B cell (primary cell): ENCODE measurements around the gene STAT1. TPM values are rescaled to one million over a fixed set of nuclear protein-coding genes. Genes with fewer than 3 reads are reported as not detected.
A peak's percentile ranks its signal among the peaks of the same experiment; 100 is the strongest.

Experiments
- ATAC-seq: fragments of 200-7000 bp; cut with Tn5 transposase; one replicate; pipeline ENCODE4 v1.10.0; 2021; ENCODE audit warnings: low read depth, mild to moderate bottlenecking, moderate number of reproducible peaks, moderate library complexity
- CTCF ChIA-PET: fragments of 350-600 bp; sonication (Branson Sonifier 250); formaldehyde crosslinking; loops from one replicate; lab custom pipeline; 2021; ENCODE audit warnings: antibody characterized with exemption, inconsistent platforms; lab: Charles Lee
- POLR2A ChIA-PET: fragments of 350-600 bp; sonication (Branson Sonifier 250); formaldehyde crosslinking; loops from one replicate; lab custom pipeline; 2021; ENCODE audit warnings: antibody characterized with exemption; lab: Charles Lee
- DNase-seq: peaks from one replicate; pipeline ENCODE4 v3.0.0; 2013
- H2AFZ ChIP-seq: 2 replicates; pipeline ENCODE4 v1.6.1; 2012; ENCODE audit warnings: mild to moderate bottlenecking, low read depth, low read length; ENCODE audit not compliant: insufficient read depth, poor library complexity, severe bottlenecking
- H3K27ac ChIP-seq, 2 donors: 1 replicate in 1 of 2; 2 replicates in 1 of 2; pipeline ENCODE4 v1.5.1; 2012 to 2013; ENCODE audit warnings: low read length in 2 of 2, mild to moderate bottlenecking in 2 of 2, moderate library complexity in 1 of 2
- H3K27me3 ChIP-seq, 4 experiments: fragments of 200-600 bp in 1 of 4; sonication (generic) in 1 of 4; replicated peaks in 1 of 4; 1 replicate in 2 of 4; 2 replicates in 2 of 4; pipeline versions ENCODE4 v1.6.1 to v1.7.0; 2013 to 2016; ENCODE audit warnings: low read length in 3 of 4, mild to moderate bottlenecking in 2 of 4, mixed read lengths in 1 of 4, moderate library complexity in 1 of 4; ENCODE audit not compliant: insufficient read depth in 4 of 4, control insufficient read depth in 3 of 4; ENCODE audit errors: control extremely low read depth in 1 of 4
- H3K36me3 ChIP-seq, 2 experiments: replicated peaks in 1 of 2; 1 replicate in 1 of 2; 2 replicates in 1 of 2; pipeline versions ENCODE4 v1.6.1 to v1.7.1; 2013; ENCODE audit warnings: low read length in 1 of 2; ENCODE audit not compliant: insufficient read depth in 2 of 2, control insufficient read depth in 1 of 2; ENCODE audit errors: control extremely low read depth in 1 of 2, extremely low read depth in 1 of 2
- H3K4me1 ChIP-seq, 2 donors: fragments of 200-600 bp in 1 of 2; sonication (generic) in 1 of 2; 1 replicate in 1 of 2; 2 replicates in 1 of 2; pipeline versions ENCODE4 v1.5.1 to v1.6.1; 2013 to 2017; ENCODE audit warnings: low read length in 2 of 2; ENCODE audit not compliant: control insufficient read depth in 2 of 2, insufficient read depth in 2 of 2
- H3K4me2 ChIP-seq: replicated peaks from 2 replicates; pipeline ENCODE3; 2012; ENCODE audit warnings: mild to moderate bottlenecking, low read depth, low read length; ENCODE audit not compliant: poor library complexity, severe bottlenecking
- H3K4me3 ChIP-seq, 5 experiments: fragments of 200-600 bp in 1 of 5; sonication (generic) in 1 of 5; 1 replicate in 3 of 5; 2 replicates in 2 of 5; pipeline versions ENCODE4 v1.5.1 to v1.7.0; 2011 to 2016; ENCODE audit warnings: low read length in 4 of 5, mild to moderate bottlenecking in 4 of 5, low read depth in 2 of 5, control low read depth in 1 of 5, moderate library complexity in 1 of 5; ENCODE audit not compliant: insufficient read depth in 1 of 5; ENCODE audit errors: control extremely low read depth in 1 of 5, extremely low read depth in 1 of 5
- H3K79me2 ChIP-seq: fragments of 200-600 bp; sonication (generic); one replicate; pipeline ENCODE4 v1.6.0; 2016; ENCODE audit warnings: low read length; ENCODE audit not compliant: control insufficient read depth, insufficient read depth
- H3K9ac ChIP-seq: fragments of 200-600 bp; sonication (generic); 2 replicates; pipeline ENCODE4 v1.6.1; 2017; ENCODE audit warnings: mild to moderate bottlenecking, low read length, moderate library complexity
- H3K9me3 ChIP-seq, 3 donors: one replicate each; pipeline versions ENCODE4 v1.6.1 to v1.7.1; 2013; ENCODE audit warnings: low read length in 2 of 3; ENCODE audit not compliant: control insufficient read depth in 2 of 3, insufficient read depth in 1 of 3; ENCODE audit errors: control extremely low read depth in 1 of 3
- H4K20me1 ChIP-seq: 2 replicates; pipeline ENCODE4 v1.6.0; 2012; ENCODE audit warnings: mild to moderate bottlenecking, low read length; ENCODE audit not compliant: insufficient read depth, control insufficient read depth, poor library complexity, severe bottlenecking
- H3K27ac Mint-ChIP-seq: one replicate; pipeline ENCODE4 v1.8.0; 2021; ENCODE audit warnings: mixed read lengths
- H3K27me3 Mint-ChIP-seq: one replicate; pipeline ENCODE4 v1.8.0; 2021; ENCODE audit warnings: mixed read lengths
- H3K4me1 Mint-ChIP-seq: one replicate; pipeline ENCODE4 v1.8.0; 2021; ENCODE audit warnings: mixed read lengths
- H3K4me3 Mint-ChIP-seq: one replicate; pipeline ENCODE4 v1.8.0; 2021; ENCODE audit warnings: mixed read lengths
- H3K9me3 Mint-ChIP-seq: one replicate; pipeline ENCODE4 v1.8.0; 2022; ENCODE audit warnings: mixed read lengths; ENCODE audit not compliant: insufficient read depth
- EZH2 ChIP-seq: IDR thresholded peaks from 2 replicates; pipeline ENCODE4 v1.6.1; 2012; ENCODE audit warnings: borderline replicate concordance, low read depth, mild to moderate bottlenecking, moderate library complexity, low read length; ENCODE audit not compliant: insufficient read depth, poor library complexity, severe bottlenecking
- WGBS: methylation state at CpG from one replicate; pipeline ENCODE4 v1.1.5; 2013; ENCODE audit warnings: missing lambda C conversion rate; ENCODE audit not compliant: insufficient coverage; 5-methylcytosine and 5-hydroxymethylcytosine counted together
- intact Hi-C: fragments of 100-400 bp; cut with micrococcal nuclease; formaldehyde crosslinking; loops from one replicate; pipeline ENCODE4 v1.10.0; 2022
- polyA plus RNA-seq: library from polyadenylated mRNA; depleted of rRNA; stranded (reverse); fragments of >200 nt; gene quantifications from 2 replicates; pipeline ENCODE4 v1.2.3, GENCODE V29; 2012
- total RNA-seq, 2 donors: library from RNA; stranded (reverse); fragments of 120-200 nt in 1 of 2; gene quantifications; 1 replicate in 1 of 2; 2 replicates in 1 of 2; pipeline versions ENCODE4 v1.2.3 to v1.2.4, GENCODE V29; 2013 to 2022
- TF ChIP-seq, protein P1 (sequence below): fragments of 200-600 bp; IDR thresholded peaks from one replicate; pipeline ENCODE4 v1.8.0; 2022; ENCODE audit warnings: antibody characterized with exemption, mild to moderate bottlenecking

STAT1 gene
- total and polyA plus RNA-seq, 2 donors (not counting 1 experiment from before 2014, with no cell fraction given) = 20.5 to 50.9 TPM

DNA sequence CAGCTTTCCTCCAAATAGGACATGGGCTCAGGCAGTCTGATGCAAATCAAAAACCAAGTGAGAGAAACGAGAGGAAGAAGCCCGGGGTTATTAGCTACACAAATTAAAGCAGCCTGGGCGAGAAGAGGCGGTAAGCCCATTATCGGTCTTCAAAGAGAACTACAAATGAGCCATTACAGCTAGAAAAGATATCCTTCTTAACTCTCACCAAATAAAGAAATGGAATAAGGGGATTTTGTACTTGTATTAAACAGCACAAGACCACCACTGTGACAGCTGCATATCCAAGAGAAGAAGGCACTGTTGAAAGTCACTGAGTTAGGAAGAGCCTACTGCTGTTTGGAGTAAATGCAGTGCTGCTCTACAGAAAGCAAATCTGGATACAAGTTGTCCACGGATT is 32.6 kb downstream of the STAT1 start:
- peaks cover 12 to 14% of the 10 kb centered on the region in 2 donors for H3K4me1 ChIP-seq
- no peak overlapping the region for H2AFZ ChIP-seq
- no peak overlapping the region for H3K9ac ChIP-seq
- DNase-seq (no peak), ATAC-seq (no peak)
- H3K27ac Mint-ChIP-seq = peak overlapping the region; percentile 89
- no peak overlapping the region for H3K4me3 ChIP-seq
- H4K20me1 ChIP-seq = no peaks in the 10 kb centered on the region
- H3K79me2 ChIP-seq = no peaks in the 10 kb centered on the region
- WGBS = 72% methylated on average over 2 of the region's 6 CpGs
- H3K36me3 ChIP-seq = peaks cover 23 to 99% of the 10 kb centered on the region in 2 experiments
- peaks cover 0 to 4% (median 0%) of the 10 kb centered on the region in 3 donors for H3K9me3 ChIP-seq
- intact Hi-C loops = no loop called here
- H3K27me3 ChIP-seq = no peaks in the 10 kb centered on the region
- CTCF ChIA-PET = interaction anchor here (0.9 kb wide), 1 partner anchor 131 kb away, joined by 3 read pairs; no protein-coding TSS in a partner anchor
- peaks cover 19% of the 10 kb centered on the region for H3K4me1 Mint-ChIP-seq
- no peak for TF ChIP-seq EZH2
- TF ChIP-seq, protein P1, sequence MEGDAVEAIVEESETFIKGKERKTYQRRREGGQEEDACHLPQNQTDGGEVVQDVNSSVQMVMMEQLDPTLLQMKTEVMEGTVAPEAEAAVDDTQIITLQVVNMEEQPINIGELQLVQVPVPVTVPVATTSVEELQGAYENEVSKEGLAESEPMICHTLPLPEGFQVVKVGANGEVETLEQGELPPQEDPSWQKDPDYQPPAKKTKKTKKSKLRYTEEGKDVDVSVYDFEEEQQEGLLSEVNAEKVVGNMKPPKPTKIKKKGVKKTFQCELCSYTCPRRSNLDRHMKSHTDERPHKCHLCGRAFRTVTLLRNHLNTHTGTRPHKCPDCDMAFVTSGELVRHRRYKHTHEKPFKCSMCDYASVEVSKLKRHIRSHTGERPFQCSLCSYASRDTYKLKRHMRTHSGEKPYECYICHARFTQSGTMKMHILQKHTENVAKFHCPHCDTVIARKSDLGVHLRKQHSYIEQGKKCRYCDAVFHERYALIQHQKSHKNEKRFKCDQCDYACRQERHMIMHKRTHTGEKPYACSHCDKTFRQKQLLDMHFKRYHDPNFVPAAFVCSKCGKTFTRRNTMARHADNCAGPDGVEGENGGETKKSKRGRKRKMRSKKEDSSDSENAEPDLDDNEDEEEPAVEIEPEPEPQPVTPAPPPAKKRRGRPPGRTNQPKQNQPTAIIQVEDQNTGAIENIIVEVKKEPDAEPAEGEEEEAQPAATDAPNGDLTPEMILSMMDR = no peak
- no peak overlapping the region for H3K4me2 ChIP-seq
- H3K9me3 Mint-ChIP-seq = no peaks in the 10 kb centered on the region
- H3K4me3 Mint-ChIP-seq = no peak overlapping the region
- peak overlapping the region in 1 of 2 donors; percentile 75 for H3K27ac ChIP-seq
- POLR2A ChIA-PET = no interaction called here
- H3K27me3 Mint-ChIP-seq = no peaks in the 10 kb centered on the region

DNA sequence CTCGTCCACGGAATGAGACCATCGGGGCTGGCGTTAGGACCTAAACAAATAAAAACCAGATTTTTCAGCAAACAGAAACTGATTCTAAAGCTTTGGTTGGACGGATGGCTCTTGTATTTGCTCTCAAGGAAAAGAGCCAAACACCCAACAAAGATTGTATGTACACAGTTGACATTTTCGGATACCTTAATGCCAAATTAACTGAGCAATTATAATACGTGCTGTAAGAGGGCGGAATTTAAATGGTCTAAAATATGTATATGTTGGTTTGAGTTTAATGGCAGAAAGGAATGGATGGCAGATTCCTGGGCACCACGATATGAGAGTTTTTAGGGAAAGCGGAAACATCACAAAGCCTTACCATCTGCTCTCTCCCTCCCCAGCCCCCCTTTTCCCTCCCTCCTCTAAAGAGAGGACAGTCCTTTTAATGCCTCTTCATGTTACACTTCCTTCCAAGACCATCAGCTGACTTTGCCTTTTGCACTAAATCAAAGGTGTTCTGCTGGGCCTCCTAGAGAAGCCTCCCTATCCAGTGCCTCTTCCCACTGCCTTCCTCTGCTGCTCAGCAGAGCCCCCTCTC is 33.3 kb downstream of the STAT1 start:
- H3K4me2 ChIP-seq = peak overlapping the region; percentile 46
- no peak for TF ChIP-seq EZH2
- TF ChIP-seq, protein P1 = no peak
- Mint-ChIP-seq H3K27ac (peak overlapping the region; percentile 89), H3K9me3 (no peaks in the 10 kb centered on the region), H3K4me1 (peaks cover 19% of the 10 kb centered on the region), H3K27me3 (no peaks in the 10 kb centered on the region), H3K4me3 (peak overlapping the region; percentile 48)
- peak overlapping the region; percentile 10 for H3K9ac ChIP-seq
- ATAC-seq = no peak
- H3K27ac ChIP-seq = peak overlapping the region; percentile 39 to 75
- H3K4me3 ChIP-seq = no peak overlapping the region
- ChIA-PET CTCF (interaction anchor here (0.9 kb wide), 1 partner anchor 130 kb away, joined by 3 read pairs; no protein-coding TSS in a partner anchor), POLR2A (no interaction called here)
- H3K9me3 ChIP-seq = no peaks in the 10 kb centered on the region
- DNase-seq = no peak
- intact Hi-C loops = no loop called here
- H3K36me3 ChIP-seq = peaks cover 20 to 99% of the 10 kb centered on the region in 2 experiments
- peaks cover 12 to 14% of the 10 kb centered on the region in 2 donors for H3K4me1 ChIP-seq
- 74% methylated on average over 5 of the region's 10 CpGs for WGBS
- peak overlapping the region; percentile 35 for H2AFZ ChIP-seq
- H4K20me1 ChIP-seq = no peaks in the 10 kb centered on the region
- no peaks in the 10 kb centered on the region for H3K79me2 ChIP-seq
- H3K27me3 ChIP-seq = no peaks in the 10 kb centered on the region
